CD4-positive, alpha-beta T cell treated with Interleukin-2 at 100 ng/mL for 4 hours (primary cell): ENCODE data around the gene ZBTB32.
A peak's percentile ranks its signal among the peaks of the same experiment; 100 is the strongest.
"Not testable (repeated sequence)": the region's sequence is repeated elsewhere in the genome, so short reads cannot be mapped to it uniquely, and the experiment has no call there.

Experiments used
- DNase-seq: peaks from one replicate; pipeline ENCODE4 v3.0.0-alpha.2; 2020; ENCODE audit warnings: low spot score

Gene ZBTB32

DNA sequence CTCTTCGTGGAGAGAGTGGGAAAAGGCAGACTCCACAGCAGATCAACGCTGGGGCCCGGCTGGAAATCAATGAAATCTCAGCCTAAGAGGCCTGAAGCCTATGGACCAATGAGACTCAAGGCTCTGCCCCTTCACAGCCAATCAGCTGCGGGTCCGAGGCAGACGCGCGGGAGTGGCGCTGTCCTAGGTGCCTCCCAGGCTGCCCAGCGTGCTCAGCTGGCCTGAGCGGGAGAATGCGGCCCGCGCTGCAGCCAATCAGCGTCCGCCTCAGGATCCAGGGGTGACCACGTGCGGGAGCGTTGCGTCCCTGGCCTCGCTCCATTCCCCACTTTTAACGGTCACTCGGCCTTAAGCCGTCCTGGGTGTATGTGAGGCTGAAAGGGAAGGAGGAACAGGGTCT is at the start of gene ZBTB32:
ZBTB32 (plus strand) TSS at position 341 of the 400 bp plus-strand sequence. CDS start 10,069 bp downstream, outside the sequence.
- DNase-seq = no peak

GRCh38 chr19:35654828-35655227 is 49.5 kb upstream of the ZBTB32 start:
- not testable (repeated sequence) for DNase-seq

DNA sequence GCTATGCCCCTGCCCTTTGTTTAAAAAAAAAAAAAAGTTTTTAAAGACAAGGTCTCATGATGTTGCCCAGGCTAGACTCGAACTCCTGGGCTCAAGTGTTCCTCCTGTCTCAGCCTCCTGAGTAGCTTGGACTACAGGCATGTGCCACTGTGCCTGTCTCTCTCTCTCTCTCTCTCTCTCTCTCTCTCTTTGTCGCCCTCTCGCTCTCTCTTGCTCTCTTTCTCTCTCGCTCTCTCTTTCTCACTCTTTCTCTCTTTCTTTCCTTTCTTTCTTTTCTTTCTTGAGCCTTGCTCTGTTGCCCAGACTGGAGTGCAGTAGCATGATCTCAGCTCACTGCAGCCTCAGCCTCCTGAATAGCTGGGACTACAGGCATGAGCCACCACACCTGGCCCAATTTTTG is 48.8 kb upstream of the ZBTB32 start:
- DNase-seq = no peak

DNA sequence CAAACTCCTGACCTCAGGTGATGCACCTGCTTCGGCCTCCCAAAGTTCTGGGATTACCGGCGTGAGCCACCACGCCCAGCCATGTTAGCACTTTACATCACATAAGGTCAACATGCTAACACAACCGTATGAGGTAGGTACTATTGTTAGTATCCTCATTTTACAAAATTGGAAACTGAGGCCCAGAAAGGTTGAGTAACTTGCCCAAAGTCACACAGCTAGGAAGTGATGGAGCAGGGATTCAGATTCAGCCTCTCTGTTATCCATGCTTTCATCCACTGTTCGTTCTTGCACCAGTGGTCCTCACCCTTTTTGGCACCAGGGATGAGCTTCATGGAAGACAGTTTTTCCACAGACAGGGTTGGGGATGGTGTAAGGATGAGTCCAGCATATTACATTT is 47.7 kb upstream of the ZBTB32 start:
- DNase-seq = no peak

DNA sequence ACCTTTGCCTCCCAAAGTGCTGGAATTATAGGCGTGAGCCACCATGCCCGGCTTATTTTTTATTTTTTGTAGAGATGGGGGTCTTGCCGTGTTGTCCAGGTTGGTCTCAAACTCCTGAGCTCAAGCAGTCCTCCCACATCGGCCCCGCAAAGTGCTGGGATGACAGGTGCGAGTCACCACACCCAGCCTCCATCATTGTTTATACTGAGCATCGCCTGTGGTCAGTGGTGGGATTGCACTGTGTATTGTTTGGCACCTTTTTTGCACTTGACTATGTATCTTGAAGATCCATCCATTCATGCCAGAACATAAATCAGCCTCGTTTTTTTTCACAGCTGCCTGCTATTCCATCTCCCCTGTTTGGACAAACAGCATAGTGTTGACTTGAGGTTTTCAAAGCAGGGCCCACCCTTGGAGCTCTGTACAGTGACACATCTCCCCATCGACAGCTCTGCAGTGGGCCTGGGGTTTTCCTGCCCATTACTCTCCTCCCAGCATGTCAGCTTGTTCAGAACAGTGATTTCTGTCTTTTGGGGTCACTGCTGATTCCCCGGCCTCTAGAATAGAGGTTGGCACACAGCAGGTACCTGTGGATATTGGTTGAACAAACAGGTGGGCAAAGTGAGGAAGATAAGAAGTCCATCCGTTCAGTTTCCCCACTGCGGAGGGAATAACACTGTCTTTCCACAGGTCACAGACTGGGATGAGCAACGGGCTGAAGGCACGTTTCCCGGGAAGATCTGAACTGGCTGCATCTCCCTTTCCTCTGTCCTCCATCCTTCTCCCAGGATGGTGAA is 46.3 kb upstream of the ZBTB32 start:
- no peak for DNase-seq

- DNase-seq = no peak
Measured at GRCh38 chr19:35661995-35662340, 42.4 kb upstream of the ZBTB32 start.

DNA sequence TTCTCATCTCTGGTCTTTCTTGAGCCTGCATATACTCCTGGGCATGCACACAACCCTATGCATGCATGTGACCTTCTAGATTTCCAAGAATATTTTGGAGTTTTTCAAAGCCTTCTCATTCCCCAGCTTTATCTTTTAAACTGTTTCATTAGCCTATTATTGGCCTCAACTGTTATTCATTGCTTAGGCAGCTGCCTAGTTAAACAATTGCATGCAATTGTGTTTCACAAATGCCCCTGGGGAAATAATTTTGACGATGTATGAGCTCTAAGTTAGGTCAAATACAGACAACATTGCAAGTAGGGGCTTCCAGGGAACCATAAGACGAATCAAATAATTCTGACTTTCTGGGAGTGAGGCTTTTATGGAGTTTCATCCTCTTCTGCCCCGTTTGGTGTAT is 40.4 kb upstream of the ZBTB32 start:
- no peak for DNase-seq

DNA sequence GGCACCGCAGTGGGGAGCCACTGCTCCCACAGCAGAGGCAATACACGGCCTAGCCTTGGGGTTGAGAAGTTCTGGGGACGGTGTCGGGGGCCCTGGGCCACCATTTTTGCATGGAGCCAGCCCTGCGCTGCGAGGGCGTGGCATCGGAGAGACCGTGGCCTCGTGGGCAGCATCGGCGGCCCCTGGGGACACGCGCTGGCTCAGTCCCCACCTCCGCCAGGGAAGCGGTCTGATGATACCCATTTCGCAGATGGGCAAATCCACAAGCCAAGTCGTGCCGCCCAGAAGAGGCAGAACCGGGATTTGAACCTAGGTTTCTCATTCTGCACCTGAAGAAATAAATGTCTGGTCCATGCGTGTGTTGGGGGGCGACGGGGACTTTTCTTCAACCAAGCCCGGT is 39.2 kb upstream of the ZBTB32 start:
- no peak for DNase-seq

- DNase-seq = no peak
Measured at GRCh38 chr19:35665604-35666003, 38.8 kb upstream of the ZBTB32 start.

- DNase-seq = no peak
Measured at GRCh38 chr19:35666251-35666913, 38.0 kb upstream of the ZBTB32 start, which contains the start of gene UPK1A. Gene UPK1A (plus strand): TSS chr19:35666517. CDS start chr19:35666813, 296 bp downstream.

GRCh38 chr19:35669566-35669965 is 34.8 kb upstream of the ZBTB32 start:
- no peak for DNase-seq

DNA sequence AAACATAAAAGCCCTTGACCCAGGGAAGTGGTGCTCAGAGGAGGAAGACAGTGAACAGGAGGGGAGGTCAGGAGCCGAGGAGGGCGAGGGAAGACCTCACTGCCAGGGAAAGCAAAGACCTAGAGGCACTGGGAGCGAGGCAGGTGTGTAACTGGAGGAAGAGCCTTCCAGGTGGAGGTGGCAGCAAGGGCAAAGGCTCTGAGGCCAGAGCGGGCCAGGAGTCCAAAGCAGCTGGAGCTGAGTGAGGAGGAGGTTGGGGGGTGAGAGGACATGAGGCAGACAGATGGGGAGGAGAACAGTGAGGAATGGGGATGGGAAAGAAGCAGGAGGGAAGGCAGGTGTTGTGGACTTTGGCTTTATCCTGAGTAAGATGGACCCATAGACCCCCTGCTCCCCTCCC is 34.4 kb upstream of the ZBTB32 start:
- no peak for DNase-seq

DNA sequence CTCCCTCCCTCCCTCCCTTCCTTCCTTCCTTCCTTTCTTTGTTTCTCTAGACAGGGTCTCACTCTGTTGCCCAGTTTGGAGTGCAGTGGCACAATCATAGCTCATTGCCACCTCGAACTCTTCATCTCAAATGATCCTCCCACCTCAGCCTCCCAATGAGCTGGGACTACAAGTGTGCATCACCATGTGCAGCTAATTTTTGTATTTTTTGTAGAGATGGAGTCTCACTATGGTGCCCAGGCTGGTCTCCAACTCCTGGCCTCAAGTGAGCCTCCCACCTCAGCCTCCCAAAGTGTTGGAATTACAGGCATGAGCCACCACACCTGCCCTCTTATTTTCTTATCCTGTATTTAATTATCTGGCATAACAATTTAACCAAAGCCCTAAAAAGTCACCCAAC is 33.7 kb upstream of the ZBTB32 start:
- no peak for DNase-seq

- DNase-seq = no peak
Measured at GRCh38 chr19:35671818-35672217, 32.5 kb upstream of the ZBTB32 start.

DNA sequence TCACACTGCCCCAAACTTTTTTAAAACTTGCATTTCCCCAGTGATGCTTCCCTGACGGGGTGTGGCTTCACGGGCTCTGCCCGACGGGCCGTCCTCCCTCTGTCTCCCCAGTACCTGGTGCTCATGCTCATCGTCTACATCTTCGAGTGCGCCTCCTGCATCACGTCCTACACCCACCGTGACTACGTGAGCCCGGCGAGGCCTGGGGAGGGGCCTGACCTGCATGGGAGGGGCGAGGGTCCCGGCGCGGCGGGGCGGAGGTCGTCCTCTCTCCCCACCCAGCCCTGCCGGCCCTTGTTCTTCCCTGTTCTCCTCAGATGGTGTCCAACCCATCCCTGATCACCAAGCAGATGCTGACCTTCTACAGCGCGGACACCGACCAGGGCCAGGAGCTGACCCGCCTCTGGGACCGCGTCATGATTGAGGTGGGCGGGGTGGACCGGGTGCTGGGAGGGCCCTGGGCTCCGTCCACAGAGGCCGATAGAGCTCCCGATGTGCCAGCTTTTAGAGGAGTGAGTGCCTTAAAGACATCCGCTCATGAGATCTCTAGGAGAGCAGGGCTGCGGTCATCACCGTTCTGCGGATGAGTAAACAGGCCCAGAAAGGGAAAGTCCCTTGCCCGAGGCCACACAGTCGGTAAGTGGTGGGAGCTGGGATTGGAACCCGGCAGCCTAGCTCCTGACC is 31.1 kb upstream of the ZBTB32 start:
- peak; percentile 43 for DNase-seq

- DNase-seq = no peak
Measured at GRCh38 chr19:35675589-35676140, 28.7 kb upstream of the ZBTB32 start.

- no peak for DNase-seq
Measured at GRCh38 chr19:35689836-35690235, 14.5 kb upstream of the ZBTB32 start.

GRCh38 chr19:35691106-35691505 is 13.3 kb upstream of the ZBTB32 start:
- DNase-seq = not testable (repeated sequence)

DNA sequence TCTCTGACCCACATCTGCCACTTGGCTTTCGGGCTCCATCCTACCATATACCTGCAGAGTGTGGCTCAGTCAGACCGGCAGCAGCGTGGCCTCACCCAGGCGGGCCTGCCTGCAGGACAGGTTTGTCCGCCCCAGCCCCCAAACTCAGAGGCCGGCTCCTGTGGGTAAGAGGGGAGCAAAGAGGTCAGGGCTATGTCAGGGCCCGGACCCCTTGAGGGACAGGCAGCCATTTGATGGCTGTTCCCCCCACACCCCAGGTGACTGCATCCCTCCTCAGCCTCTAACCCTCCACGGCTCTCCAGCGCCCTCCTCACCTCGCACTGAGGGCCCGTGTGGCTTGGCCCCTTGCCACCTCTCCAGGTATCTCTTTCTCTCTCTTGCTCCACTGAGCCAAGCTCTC is 12.3 kb upstream of the ZBTB32 start:
- no peak for DNase-seq

DNA sequence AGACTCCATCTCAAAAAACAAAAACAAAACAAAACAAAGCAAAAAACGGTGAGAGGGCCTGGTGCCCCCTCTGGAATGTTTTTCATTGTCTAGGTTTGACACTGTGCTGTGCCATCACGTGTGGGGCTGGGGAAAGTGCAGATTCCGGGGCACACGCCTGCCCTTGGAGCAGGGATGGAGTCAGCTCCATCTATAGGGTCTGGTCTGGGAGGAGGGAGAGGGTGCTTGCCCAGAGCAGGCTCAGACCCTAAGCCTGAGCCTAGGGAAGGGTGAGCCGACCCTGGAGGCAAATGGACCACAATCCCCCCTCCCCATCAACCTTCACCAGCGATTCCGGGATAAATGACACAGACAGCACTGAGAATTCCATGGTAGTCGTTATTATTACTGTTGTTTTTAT is 10.9 kb upstream of the ZBTB32 start:
- no peak for DNase-seq

DNA sequence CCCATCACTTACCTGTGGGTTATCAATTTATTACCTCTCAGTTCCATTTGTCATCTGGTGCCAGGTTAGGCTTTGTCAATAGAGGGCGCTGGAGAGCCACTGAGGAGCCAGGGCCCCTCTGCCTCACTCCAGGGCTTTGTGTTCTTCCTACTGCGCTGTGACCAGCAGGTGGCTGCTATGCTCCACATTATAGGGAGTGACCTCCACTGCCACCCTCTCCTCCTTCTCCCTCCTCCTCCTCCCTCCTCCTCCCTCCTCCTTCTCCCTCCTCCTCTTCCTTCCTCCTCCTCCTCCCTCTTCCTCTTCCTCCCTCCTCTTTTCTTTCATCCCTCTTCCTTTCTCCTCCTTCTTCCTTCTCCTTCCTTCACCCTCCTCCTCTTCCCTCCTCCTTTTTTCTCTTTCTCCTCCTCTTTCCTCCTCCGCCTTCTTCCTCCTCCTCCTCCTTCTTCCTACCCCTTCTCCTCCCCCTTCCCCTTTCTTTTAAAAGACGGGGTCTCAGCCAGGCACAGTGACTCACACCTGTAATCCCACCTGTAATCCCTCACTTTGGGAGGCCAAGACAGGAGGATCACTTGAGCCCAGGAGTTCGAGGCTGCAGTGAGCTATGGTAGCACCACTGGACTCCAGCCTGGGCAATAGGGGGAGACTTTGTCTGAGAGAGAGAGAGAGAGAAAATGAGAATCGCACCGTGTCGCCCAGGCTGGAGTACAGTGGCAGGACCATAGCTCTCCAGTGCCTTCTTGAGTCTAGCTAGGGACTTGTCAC is 10.3 kb upstream of the ZBTB32 start:
- peak; percentile 95 for DNase-seq

DNA sequence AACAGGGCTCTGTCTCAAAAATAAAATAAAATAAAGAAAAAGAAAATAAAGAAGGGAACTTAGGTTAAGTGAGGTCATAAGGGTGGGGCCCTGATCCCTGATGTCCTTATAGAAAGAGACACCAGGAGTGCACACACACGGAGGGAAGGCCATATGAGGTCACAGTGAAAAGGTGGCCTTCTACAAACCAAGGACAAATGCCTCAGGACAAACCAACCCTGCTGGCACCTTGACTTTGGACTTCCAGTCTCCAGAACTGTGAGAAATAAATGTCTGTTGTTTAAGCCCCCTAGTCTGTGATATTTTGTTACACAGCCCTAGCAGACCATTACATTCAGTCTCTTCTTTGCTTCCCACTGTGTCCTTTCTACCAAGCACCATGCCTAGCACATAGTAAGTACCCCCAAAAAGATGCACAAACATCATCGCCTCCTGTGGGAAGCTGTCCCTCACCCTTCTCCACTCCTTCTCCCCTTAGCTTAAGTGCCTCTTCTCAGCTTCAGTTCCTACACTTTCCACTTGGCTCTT is 8.4 kb upstream of the ZBTB32 start:
- no peak for DNase-seq
